Stimulated activated CD8-positive, alpha-beta memory T cell treated with anti-CD3 and anti-CD28 coated beads, Interleukin-15, amount 100 ng/mL, for 1 hour (primary cell): Measurements from ENCODE around the gene PLEKHM3.

Experiments
- DNase-seq: peaks from one replicate; pipeline ENCODE4 v3.0.0-alpha.2; 2020; ENCODE audit warnings: low read depth

The PLEKHM3 gene

GRCh38 chr2:207944979-207945600 is 80.2 kb downstream of the PLEKHM3 start:
- no peak for DNase-seq

DNA sequence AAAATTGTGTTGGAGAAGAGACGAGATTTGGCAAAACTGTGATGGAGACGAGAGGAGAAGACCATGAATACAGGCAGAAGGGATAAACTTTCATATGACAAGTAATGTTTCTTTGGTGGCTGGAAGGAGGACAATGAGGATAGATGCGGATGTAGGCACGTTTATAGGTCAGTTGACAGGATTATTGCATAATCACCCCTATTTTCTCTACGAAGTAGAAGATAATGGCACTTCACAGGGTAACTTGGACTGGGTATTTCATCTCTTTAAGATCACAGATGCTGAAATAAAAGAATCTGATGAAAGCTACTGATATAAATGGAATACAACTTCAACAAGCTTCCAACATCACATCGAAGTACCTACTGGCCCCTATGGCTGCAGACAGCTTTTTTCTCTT is 81.0 kb downstream of the PLEKHM3 start:
- no peak for DNase-seq

DNA sequence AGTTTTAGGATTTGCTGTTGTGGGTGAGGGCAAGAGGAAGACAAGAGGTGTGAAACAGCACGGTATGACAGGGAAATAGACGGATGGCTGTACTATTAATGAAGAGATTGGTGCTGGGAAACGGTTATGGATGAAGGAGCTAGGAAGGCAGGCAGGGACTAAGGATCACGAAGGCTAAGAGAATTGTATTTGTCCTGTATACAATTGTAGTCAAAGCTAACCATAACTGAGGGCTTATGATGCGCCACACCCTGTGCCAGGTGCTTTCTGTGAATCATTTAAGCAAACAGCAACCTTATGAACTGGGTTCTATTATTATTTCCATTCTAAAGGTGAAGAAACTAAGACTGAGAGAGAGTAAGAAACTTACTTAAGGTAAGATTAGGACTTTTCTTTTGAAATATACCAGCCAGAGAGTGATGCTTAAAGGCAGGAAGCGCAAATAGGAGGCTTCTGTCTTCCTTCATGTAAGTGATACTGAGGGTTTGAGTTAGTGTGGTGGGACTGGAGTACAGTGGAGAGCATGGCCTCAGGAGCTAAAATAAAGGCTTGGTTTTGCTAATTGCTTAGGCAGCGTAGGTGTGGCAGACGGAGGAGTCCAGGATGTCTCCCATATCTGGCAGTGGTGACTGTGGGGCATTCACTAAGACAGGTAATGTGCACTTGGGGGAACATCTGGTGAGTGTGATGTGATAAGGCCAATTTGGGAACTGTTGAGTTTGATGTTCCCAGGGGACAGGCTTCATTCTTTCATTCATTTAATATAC is 85.8 kb downstream of the PLEKHM3 start:
- DNase-seq, result no peak

- DNase-seq, result no peak
Observed at GRCh38 chr2:207938886-207939285, 86.4 kb downstream of the PLEKHM3 start.

DNA sequence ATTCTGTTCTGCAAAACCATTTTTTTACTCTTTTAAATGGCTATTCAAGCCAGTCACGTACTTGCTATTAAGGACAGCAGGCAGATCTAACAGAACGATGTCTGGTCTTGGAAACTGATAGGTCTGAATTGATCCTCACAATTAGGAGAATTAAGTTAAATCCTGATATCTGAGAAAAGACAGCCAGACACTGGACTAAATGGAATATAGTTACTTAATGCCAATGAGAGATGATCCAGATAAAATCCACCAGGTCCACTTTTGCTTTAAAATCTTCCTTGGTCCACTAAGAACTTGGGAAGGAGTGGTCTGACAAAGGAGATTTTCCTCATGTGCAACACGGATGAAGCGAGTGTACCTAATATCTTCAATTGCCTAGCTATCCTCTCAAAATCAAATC is 86.9 kb downstream of the PLEKHM3 start:
- no peak for DNase-seq

DNA sequence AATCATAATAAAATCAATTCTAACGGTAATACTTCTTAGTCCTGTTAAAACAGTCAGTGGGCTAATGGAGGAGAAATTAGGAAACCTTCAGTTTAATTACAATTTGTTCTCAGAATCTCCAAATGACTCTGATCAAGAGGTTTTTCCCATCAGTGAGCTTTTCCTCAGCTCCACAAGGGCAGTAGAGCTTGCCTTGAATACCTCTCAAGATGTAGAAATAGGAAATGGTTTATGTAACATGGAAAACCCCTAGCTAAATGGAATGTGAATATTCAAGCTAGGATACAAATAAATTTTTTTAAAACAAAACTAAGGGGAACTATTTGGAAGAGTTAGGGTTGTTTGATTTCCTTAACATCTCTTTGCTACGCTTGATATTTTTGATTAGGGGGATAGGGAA is 87.5 kb downstream of the PLEKHM3 start:
- no peak for DNase-seq

DNA sequence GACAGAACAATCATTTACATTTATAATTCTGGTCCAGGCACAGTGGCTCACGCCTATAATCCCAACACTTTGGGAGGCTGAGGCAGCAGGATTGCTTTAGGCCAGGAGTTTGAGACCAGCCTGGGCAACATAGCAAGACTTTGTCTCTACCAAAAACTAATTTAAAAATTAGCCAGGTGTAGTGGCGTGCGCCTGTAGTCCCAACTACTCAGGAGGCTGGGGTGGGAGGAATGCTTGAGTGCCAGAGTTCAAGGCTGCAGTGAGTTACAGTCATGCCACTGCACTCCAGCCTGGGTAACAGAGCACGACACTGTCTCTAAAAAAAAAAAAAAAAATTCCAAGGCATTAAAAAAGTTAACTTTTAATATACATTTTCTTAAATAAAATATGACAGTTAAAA is 88.1 kb downstream of the PLEKHM3 start:
- no peak for DNase-seq

DNA sequence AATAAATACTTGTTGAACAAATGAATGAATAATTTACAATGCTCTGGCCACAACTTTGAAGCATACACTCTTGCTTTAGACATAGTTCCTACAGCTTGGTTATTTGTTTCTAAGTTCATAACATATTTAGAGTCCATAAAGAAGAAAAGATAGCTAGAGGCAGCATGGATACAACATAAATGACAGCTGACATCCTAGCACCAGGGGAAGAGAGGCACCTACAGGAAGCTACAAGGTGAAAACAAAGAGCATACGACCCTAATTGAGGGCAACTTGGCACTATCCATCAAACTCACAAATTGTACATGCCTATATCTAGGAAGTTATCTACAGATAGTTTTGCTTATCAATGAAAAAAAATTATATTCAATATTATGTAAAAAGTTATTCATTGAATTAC is 88.9 kb downstream of the PLEKHM3 start:
- no peak for DNase-seq

GRCh38 chr2:207935991-207936370 is 89.3 kb downstream of the PLEKHM3 start:
- DNase-seq, result no peak

DNA sequence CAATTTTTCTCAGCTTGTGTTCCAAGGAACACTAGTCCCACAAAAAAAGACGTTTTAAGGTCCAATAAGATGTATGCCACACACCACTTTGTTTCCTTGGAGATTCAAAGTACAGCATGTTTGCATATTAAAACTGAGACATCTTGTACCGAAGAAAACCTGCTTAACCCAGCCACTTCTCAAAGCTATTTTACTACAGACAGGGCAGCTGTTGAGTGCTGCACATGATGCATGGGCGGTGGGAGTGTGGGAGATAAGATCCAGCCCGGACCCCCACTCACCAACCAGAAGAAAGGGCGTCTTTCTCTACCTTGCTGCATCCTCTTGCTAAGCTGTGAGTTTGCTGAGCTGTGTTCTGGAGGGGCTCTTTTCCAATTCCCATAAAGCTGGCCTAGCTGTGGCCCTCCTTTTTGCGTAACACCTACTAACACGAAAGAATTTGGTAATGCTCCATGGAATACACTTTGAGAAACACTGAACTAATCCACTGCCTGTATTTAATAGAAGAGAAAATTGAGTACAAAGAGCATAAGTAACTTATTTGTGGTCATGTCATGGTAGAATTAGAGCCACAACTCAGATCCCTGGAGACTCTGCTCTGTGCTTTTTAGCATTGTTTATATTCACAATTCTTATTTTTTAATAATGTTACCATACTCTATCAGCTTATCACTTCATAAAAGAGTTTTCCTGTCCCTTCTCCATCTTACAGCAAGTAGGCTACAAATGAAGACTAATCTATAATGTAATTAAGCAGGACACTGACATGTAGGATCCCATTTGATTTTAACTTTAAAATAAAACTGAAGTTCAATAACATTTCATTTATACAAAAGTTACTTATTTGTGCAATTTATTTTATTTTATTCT is 90.0 kb downstream of the PLEKHM3 start:
- DNase-seq, result no peak

DNA sequence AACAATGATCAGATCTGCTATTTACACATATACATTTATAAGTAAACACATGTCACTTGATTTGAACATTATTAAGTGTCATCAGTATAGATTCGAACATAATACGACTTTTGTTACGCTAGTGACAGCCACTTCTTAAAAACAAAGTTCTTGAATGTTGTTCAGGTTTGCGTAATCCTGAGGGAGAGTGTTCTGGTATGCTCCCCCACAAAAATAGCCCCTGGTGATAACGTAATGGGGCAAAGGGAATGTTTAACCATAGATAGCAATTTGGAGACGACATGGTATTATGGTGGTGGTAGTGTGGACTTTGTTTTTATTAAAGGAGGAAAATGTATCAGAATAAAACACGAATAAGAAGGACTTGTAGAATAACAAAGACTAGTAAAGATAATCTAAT is 90.6 kb downstream of the PLEKHM3 start:
- DNase-seq, result no peak

DNA sequence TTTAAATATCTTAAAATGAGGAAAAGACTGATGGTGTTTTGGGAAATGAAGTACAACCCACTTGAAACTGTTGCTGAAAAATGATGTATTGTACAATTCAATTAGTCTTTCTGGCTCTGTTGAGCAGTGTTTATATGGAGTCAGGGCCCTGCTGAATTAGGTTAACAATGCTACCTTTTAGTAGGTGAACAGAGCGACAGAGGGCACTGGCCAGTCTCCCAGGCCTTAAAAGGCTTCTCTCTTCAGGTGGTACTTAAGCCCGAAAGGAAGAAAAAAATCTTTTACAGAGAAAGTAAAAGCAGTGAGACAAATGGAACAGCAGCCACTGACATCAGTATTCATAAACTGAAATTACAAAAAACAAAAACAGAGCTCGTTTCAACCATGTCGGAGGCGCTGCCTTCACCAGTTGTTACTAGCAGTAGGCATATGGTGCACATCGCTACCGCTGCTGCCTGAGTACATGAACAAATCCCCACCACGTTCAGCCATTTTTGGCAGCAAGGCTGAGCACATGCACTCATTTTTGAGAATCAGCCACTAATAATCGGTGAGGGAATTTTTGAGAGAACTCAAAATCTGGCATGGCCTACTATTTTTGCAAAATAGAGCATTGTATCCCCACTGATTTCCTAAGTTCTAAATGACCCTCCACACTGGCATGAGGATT is 91.8 kb downstream of the PLEKHM3 start:
- no peak for DNase-seq

- DNase-seq, result no peak
Observed at GRCh38 chr2:207932106-207932505, 93.2 kb downstream of the PLEKHM3 start.

DNA sequence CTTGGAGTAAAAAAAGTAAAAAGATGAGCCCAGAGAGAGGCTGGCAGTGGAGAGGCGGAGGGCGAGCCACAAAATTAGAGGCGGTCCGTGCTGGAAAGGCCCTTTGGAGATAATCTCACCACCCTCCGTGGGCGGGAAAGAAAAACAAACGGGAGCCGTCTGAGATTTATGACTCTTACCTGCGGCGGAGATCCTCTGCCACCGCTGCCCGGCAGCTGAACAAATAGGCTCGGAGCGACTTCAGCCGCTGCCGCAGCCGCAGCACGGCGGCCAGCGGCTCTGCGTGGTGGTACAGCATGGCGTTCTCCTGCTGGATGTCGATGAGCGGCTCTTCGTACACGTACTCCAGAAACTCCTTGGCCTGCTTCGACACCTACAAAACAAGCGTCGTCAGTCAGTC is 94.6 kb downstream of the PLEKHM3 start:
- no peak for DNase-seq

GRCh38 chr2:207929923-207930322 is 95.4 kb downstream of the PLEKHM3 start:
- DNase-seq, result no peak

DNA sequence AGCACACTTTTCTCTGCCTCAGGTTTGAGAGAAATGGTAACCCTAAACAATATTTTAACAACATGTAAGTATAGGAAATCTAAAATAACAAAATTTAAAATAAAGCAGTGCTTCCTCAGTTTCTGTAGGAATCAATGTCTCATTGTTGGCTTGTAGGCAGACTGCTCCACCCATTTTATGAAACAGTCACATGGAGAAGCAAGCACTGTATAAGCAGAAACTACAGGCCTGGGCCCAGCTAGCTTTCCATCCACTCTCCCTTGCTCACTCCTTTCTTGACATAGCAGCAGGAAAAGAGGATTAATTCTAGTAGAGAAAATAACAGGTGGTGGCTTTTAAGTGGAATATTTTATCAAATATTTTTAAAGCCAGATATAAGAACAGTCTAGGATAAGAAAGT is 97.2 kb downstream of the PLEKHM3 start:
- no peak for DNase-seq

- DNase-seq, result no peak
Observed at GRCh38 chr2:207926989-207927300, 98.4 kb downstream of the PLEKHM3 start.

- no peak for DNase-seq
Observed at GRCh38 chr2:207926133-207926988, 99.0 kb downstream of the PLEKHM3 start.

DNA sequence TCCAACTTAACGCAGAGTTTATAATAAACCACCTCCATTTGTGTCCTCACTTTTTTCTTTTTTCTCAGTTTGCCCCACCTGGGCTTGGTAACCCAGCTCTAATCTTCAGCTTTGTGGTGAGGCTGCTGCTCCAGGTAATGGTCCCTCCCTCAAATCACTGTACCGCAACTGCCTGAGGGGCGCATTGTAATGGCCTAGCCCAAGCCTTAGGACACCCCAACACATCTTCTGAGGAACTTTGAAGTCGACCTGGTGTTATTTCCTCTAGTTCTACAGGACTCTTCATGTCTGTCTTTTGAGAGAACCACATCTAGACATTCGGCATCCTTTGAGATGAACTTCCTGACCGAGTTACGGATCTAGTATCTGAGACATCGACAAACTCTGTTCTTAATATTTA is 99.7 kb downstream of the PLEKHM3 start:
- no peak for DNase-seq

- no peak for DNase-seq
Observed at GRCh38 chr2:207921606-207922005, 103.7 kb downstream of the PLEKHM3 start.

GRCh38 chr2:207920721-207921120 is 104.6 kb downstream of the PLEKHM3 start:
- no peak for DNase-seq

DNA sequence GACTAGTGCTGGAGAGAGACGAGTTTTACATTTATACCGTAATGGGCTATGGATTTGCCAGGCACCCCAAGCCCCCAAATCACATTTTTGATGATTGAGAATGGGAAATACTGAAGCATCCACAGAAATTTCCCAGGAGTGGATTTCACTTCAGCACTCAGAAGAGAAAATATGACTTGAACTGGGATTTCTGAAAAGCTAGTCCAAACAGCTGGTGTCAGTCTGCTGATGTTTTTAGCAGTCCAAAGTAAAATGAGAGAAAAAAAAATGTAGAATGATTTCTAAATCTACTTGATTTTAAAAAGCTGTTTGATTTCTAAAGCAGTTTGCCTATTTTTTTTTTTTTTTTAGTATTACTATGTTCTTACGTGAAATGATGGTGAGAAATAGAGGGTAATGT is 105.0 kb downstream of the PLEKHM3 start:
- no peak for DNase-seq
